ENCODE measurements around the gene ITGA3.

GRCh38 chr17:50080096-50080480 is 24.2 kb downstream of the ITGA3 start:
- TF ChIP-seq POLR2AphosphoS5 (IDR thresholded peaks at IDR 0.05; ENCODE audit: low read depth, low read length) (no peak), PAX5 (IDR thresholded peaks at IDR 0.05; ENCODE audit: insufficient read depth, low read length, severe bottlenecking) (no peak), POLR2A (IDR thresholded peaks at IDR 0.05; ENCODE audit: low read depth, low read length) (no peak), TAF1 (IDR thresholded peaks at IDR 0.05; ENCODE audit: low read depth, low read length) (no peak)

Data from GM12891 (cell line).